ENCODE measurements around the gene ROPN1B.

Gene ROPN1B

DNA sequence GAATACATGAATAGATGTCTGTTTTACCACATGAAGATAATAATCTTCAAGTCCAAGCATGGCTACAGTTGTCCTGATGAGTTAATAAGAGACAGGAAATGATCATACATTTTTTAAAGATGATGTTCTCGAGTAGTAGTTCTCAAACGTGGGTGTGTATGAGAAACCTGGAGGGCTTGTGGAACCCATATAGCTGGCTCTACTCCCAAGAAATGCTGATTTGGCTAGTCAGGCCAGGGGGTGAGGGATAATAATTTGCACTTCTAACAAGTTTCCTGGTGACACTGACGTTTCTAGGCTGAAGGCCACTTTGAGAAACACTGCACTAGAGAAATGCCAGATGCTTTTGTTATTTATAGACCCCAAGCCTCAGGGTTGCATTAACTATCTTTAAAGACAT is 37.0 kb downstream of the ROPN1B start:
- ATAC-seq: no peak

DNA sequence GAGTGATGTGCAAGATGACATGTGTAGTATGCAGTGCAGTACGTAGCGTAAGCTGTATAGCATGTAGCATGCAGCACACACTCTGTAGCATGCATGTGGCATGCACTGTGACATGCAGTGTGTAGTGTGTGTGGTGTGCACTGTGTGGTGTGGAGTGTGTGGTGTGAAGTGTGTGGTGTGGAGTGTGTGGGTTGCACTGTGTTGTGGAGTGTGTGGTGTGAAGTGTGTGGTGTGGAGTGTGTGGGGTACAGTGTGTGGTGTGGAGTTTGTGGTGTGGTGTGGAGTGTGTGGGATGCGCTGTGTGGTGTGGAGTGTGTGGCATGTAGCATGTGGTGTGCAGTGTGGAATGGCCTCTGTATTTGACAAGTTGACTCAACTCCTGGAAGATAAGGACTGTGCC is 39.2 kb downstream of the ROPN1B start:
- no peak for ATAC-seq

- no peak for ATAC-seq
Observed at GRCh38 chr3:126009181-126009580, 40.2 kb downstream of the ROPN1B start.

DNA sequence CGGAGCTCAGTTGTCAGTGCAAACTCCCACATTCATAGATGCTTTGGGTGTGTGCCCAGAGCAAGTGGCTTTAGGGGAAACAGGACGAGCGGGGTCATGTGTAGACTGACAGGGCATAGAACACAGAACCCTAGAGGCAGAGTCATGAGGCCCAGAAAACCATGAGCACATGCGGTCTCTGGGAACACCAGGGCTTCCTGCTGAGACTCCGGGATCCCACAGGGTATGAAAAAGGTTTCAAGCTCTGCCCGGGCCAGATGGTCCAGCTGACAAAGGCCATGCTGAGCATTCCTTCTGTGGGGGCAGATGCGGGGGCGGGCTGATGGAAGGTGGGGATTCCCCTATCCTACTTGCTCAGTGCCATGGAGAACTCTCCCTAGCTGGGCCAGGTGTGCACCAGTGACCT is 44.8 kb downstream of the ROPN1B start:
- no peak for ATAC-seq

DNA sequence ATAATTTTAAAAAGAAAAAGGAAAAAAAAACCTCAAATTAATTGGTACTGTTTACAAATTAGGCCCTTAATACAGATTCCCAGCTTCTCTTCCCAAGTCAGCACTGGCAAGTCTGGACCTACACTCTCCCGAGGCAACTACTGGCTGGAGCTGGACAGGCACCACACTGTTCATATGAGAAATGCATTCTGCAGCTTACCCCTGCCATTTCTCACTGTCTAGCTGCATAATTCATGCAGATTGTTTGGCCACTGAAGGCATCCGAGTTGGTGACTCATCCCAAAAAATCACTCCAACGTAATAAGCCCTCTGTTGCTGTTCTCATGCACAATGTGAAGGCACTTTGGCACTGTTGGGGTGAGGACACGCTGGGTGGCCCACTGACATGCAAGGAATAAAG is 45.3 kb downstream of the ROPN1B start:
- ATAC-seq: no peak

DNA sequence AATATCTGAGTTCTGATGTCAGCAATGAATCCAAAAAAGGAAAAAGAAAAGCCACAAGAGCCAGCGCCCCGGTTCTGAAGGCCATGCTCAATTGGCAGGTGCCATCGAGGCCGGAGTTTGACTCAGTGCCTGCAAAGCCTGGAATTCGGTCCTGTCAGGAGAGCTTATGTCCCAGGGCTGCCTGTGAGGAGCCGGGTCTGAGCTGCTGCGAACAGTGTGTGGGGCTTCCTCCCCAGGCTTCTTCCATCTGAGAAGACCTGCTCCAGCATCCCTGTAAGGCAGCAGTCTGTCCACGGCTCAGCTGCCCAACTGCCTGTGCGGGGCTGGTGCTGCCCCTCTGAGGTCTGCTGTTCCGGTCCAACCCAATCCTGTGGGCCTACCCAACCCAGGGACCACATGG is 46.1 kb downstream of the ROPN1B start:
- no peak for ATAC-seq

GRCh38 chr3:126016616-126017015 is 47.6 kb downstream of the ROPN1B start:
- no peak for ATAC-seq

GRCh38 chr3:126017362-126017761 is 48.4 kb downstream of the ROPN1B start:
- ATAC-seq: no peak

DNA sequence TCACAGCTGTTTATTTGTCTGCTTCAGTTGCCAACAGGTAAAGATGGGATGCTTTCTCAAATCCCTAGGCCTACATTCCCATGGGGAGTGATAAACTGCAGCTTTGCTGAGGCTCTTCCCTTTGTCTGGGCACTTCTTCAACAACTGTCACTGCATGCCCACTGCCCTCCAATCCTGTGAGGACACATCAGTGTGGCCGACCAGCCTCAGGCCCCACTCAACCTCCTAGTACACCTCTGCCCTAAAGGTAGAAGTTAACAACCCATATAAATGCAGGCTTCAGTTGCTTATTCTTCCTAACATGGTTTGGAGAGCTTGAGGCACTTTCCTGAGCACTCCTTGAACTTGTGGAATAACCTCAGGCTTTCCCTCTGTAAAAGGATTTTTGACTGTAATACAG is 49.6 kb downstream of the ROPN1B start:
- no peak for ATAC-seq

GRCh38 chr3:126018995-126019394 is 50.0 kb downstream of the ROPN1B start:
- ATAC-seq: no peak

- ATAC-seq: no peak
Observed at GRCh38 chr3:126019683-126020082, 50.7 kb downstream of the ROPN1B start.

- no peak for ATAC-seq
Observed at GRCh38 chr3:126021224-126021623, 52.2 kb downstream of the ROPN1B start.

- ATAC-seq: no peak
Observed at GRCh38 chr3:126021702-126022101, 52.7 kb downstream of the ROPN1B start.

- no peak for ATAC-seq
Observed at GRCh38 chr3:126022741-126023359, 53.9 kb downstream of the ROPN1B start.

DNA sequence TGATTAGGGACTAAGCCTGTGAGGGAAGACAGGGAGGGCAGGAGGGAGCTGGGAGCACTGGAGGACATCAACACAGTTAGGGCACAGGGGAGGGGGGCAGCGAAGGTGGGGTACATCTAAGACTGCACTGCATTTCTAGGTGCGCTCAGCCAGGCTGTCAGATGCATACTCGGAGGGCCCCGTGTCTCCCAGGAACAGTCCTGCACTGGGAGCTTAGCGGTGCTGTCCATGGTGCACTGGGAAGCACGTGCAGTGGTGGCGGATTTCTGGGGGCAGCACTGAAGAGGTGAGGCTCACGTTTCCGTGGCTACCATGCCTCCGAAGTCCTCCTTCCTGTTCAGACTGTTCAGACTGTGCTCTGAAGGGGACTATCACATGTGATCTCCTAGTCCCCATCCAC is 54.4 kb downstream of the ROPN1B start:
- ATAC-seq: no peak

- no peak for ATAC-seq
Observed at GRCh38 chr3:126024049-126024854, 55.3 kb downstream of the ROPN1B start.

DNA sequence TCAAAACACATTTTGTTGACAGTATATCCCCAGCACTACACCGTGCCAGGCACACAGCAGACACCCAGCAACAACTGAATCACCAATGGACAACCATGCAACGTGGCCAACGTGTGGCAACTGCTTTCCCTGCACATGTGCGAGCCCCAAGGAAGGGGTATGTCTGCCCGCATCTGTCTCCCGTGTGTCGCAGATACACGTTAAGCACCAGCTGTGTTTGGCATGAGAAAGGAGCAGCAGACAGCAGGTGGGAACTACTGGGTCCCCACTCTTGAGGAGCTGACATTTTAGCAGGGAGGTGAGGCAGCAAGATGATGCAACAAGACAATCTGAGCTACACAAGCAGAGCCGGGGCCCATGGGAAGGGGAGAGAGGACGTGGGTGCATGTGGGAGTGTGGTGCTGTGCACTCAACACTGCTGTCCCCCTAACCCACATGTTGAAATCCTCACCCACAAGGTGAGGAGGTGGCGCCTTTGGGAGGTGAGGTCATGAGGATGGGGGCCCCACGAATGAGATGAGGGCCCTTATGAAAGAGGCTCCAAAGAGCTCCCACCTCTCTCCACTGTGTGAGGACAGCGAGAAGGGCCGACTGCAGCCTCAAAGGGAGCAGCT is 56.2 kb downstream of the ROPN1B start:
- ATAC-seq: no peak

DNA sequence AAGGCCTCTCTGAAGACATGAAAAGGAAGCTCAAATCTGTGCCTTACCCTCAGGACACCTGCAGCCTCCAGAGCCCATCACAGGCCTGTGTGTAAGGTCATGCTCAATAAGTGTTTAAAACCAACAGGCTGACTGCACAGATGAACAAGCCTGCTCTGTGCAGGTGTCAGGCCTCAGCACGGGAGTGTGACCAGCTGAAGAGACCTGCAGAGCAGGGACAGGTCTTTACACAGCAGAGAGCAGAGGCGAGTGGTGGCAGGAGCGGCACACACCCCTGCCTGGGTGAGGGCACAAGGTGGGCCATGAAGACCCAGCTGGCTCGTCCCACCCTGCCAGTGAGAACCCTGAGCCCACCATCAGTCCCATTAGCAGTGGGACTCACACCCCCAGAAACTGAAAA is 56.9 kb downstream of the ROPN1B start:
- no peak for ATAC-seq

DNA sequence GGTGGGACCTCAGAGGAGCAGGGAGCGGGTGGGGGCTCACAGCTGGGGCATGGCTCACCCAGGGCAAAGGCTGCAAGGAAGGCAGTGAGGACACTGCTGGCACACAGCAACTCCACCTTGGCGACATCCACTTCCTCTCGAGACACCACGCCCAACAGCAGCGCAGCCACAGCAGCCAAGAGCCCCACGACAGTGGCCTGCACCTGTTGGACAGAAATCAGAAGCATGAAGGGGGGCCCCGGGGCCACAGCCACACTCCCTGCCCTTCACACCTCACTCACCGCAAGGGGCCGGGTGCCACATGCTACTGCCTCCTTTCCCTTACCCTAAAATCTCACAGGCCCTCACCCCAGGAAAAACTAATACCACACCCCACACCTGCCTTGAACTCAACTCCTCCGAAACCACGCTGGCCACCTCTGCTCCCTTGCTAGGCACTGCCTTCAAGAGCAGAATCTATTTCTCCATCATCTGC is 57.3 kb downstream of the ROPN1B start:
- no peak for ATAC-seq

DNA sequence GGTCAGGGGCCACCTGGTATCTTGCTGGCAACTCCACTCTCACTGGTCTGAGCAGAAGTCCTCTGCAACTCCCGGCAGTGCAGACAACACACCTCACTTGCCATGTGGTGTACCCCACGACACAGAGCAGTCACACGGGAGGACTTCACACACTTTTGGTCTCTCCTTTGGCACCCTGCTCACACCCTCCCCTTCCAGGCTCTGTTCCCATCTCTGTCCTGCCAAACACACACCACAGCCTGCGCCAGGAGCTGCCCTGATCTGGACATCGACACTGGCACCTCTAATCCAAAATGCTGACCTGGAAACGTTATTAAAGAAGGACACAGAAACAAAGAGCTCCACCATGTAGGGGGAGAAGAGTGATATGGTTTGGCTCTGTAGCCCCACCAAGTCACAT is 57.8 kb downstream of the ROPN1B start:
- no peak for ATAC-seq

- ATAC-seq: no peak
Observed at GRCh38 chr3:126028096-126028495, 59.1 kb downstream of the ROPN1B start.

GRCh38 chr3:126029241-126029640 is 60.3 kb downstream of the ROPN1B start:
- ATAC-seq: no peak

GRCh38 chr3:126030455-126030854 is 61.5 kb downstream of the ROPN1B start:
- ATAC-seq: no peak

GRCh38 chr3:126031981-126032471 is 63.0 kb downstream of the ROPN1B start:
- ATAC-seq: no peak
